ENCODE data around the gene RAB33B.

RAB33B gene

GRCh38 chr4:139470295-139470694, 16.4 kb downstream of the RAB33B start:
- peaks cover 28% of the 10 kb centered on the region for H3K36me3 Mint-ChIP-seq (ENCODE audit: low read depth)
- peaks cover 18% of the 10 kb centered on the region for H3K9me3 Mint-ChIP-seq
- H3K4me3 Mint-ChIP-seq: no peak overlapping the region
- no peaks in the 10 kb centered on the region for H3K27me3 Mint-ChIP-seq
- H3K4me1 Mint-ChIP-seq (ENCODE audit: low read depth): peaks cover 26% of the 10 kb centered on the region
- no peak overlapping the region for H3K27ac Mint-ChIP-seq
- intact Hi-C loops (cut with micrococcal nuclease): no loop called here

DNA sequence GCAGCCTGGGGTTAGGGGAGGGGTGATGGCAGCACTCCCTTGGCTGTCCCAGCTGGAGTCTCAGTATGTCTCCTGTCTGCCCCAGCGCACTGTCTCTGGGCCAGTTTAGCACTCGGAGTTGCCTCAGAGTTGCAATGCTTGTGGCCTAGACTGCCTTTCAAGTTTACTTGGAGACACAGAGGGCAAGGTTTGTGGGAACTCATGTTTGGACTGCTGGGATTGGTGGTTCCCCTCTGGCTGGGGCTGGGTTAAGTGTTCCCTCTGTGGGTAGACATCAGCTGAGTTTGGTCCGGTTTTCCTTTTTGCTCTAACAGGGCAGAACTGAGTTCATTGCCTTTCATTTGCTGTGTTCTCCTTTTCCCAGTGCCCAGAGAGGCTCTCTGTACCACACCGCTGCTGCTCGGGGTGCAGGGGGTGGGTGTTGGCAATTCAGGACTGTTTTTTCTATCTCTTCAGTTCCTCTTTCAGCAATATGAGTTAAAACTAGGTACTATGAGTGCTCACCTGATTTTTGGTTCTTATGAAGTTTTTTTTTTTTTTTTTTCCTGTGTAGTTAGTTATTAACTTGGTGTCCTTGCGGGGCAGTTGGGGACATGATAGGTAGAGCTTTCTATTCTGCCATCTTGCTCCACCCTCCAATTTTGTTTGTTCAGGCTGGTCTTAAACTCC, 17.2 kb downstream of the RAB33B start:
- H3K27me3 Mint-ChIP-seq: no peaks in the 10 kb centered on the region
- peaks cover 28% of the 10 kb centered on the region for H3K36me3 Mint-ChIP-seq (ENCODE audit: low read depth)
- H3K4me3 Mint-ChIP-seq: no peak overlapping the region
- H3K4me1 Mint-ChIP-seq (ENCODE audit: low read depth): peaks cover 26% of the 10 kb centered on the region
- H3K9me3 Mint-ChIP-seq: peaks cover 18% of the 10 kb centered on the region
- no peak overlapping the region for H3K27ac Mint-ChIP-seq
- intact Hi-C loops (cut with micrococcal nuclease): no loop called here

DNA sequence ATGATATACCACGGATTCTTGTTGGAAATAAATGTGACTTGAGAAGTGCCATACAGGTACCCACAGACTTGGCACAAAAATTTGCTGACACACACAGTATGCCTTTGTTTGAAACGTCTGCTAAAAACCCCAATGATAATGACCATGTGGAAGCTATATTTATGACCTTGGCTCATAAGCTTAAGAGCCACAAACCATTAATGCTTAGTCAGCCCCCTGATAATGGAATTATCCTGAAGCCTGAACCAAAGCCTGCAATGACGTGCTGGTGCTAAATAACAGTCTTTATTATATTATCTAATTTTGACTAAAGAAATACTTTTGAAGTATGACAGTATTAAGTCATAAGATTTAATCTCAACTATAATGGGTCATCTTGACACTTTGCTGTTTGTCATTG, 18.9 kb downstream of the RAB33B start:
- H3K9me3 Mint-ChIP-seq: peaks cover 17% of the 10 kb centered on the region
- H3K4me1 Mint-ChIP-seq (ENCODE audit: low read depth): peaks cover 26% of the 10 kb centered on the region
- no peak overlapping the region for H3K27ac Mint-ChIP-seq
- intact Hi-C loops (cut with micrococcal nuclease): no loop called here
- H3K4me3 Mint-ChIP-seq: no peak overlapping the region
- H3K36me3 Mint-ChIP-seq (ENCODE audit: low read depth): peaks cover 25% of the 10 kb centered on the region
- no peaks in the 10 kb centered on the region for H3K27me3 Mint-ChIP-seq

DNA sequence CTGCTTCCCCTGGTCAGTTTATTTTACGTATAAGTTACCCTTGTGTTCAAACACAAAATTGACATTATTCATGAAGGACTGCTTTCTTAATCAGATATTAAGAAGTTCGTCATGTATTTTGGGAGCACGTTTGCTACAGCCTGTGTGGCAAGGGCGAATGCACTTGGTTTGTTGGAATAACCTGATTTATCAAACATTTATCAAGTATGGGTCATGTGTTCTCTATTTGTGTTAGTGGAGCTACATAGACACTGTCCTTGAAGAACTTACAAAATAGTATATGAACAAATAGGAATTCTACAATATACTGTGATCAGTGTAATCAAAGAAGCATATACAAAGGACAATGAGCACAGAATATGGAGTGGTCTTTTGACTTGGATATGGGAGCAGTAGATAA, 22.4 kb downstream of the RAB33B start:
- no peak overlapping the region for H3K27ac Mint-ChIP-seq
- H3K9me3 Mint-ChIP-seq: no peaks in the 10 kb centered on the region
- no peak overlapping the region for H3K4me3 Mint-ChIP-seq

DNA sequence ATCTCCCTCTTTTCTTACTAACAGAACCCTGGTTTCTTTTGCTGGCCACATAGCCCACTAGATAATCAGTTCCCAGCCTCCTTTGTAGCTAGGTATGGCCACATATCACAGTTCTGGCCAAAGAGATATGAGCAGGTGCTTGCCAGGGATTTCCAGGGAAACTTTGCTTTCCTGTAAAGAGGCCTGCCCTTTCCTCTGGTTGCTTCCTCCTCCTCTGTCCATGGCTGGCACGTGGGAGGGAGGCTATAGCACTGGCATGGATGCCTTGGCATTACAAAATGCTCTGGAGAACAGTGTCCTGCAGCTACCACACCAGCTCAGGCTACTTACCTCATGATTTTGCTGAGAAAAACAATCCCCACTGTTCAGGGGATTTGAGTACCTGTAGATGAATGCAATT, 27.5 kb downstream of the RAB33B start:
- peaks cover 9% of the 10 kb centered on the region for H3K4me1 Mint-ChIP-seq (ENCODE audit: low read depth)
- no peak overlapping the region for H3K27ac Mint-ChIP-seq
- no peak overlapping the region for H3K4me3 Mint-ChIP-seq
- H3K9me3 Mint-ChIP-seq: no peaks in the 10 kb centered on the region
- no peaks in the 10 kb centered on the region for H3K36me3 Mint-ChIP-seq (ENCODE audit: low read depth)
- no peaks in the 10 kb centered on the region for H3K27me3 Mint-ChIP-seq
- intact Hi-C loops (cut with micrococcal nuclease): no loop called here

More for the DNA sequence above, 22.4 kb downstream of the RAB33B start:
- Mint-ChIP-seq H3K4me1 (ENCODE audit: low read depth) (peaks cover 1% of the 10 kb centered on the region), H3K27me3 (no peaks in the 10 kb centered on the region), H3K36me3 (ENCODE audit: low read depth) (peaks cover 12% of the 10 kb centered on the region)
- intact Hi-C loops (cut with micrococcal nuclease): no loop called here

- peaks cover 9% of the 10 kb centered on the region for H3K4me1 Mint-ChIP-seq (ENCODE audit: low read depth)
- H3K27ac Mint-ChIP-seq: no peak overlapping the region
- no peak overlapping the region for H3K4me3 Mint-ChIP-seq
- no peaks in the 10 kb centered on the region for H3K27me3 Mint-ChIP-seq
- H3K36me3 Mint-ChIP-seq (ENCODE audit: low read depth): no peaks in the 10 kb centered on the region
- intact Hi-C loops (cut with micrococcal nuclease): no loop called here
- no peaks in the 10 kb centered on the region for H3K9me3 Mint-ChIP-seq
Measured at GRCh38 chr4:139483000-139483399, 29.1 kb downstream of the RAB33B start.

DNA sequence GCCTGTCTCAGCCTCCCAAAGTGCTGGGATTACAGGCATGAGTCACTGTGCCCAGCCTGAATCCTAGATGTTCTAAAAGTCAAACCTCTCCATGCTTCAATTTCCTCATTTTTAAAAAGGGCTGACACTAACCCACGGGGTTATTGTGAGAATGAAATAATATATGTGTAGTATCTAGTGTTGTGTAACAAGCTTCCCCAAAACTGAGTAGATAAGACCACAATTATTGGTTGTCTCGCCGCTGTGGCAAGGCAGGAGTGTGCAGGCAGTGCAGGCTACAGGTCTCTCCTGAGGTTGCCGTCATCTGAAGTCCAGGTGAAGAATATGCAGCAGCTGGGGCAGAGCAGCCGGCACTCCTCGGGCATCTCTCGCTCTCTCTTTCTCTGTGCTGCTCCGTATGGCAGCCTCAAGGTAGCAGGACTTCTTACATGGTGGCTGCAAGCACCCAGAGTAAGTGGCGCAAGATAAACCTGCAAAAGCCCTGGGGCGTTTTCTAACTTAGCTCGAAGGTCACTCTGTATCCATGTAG, 30.9 kb downstream of the RAB33B start:
- Mint-ChIP-seq H3K27me3 (no peaks in the 10 kb centered on the region), H3K9me3 (no peaks in the 10 kb centered on the region), H3K36me3 (ENCODE audit: low read depth) (no peaks in the 10 kb centered on the region), H3K27ac (no peak overlapping the region), H3K4me3 (no peak overlapping the region), H3K4me1 (ENCODE audit: low read depth) (peaks cover 9% of the 10 kb centered on the region)
- intact Hi-C loops (cut with micrococcal nuclease): no loop called here

- Mint-ChIP-seq H3K36me3 (ENCODE audit: low read depth) (no peaks in the 10 kb centered on the region), H3K27me3 (no peaks in the 10 kb centered on the region), H3K4me1 (ENCODE audit: low read depth) (peaks cover 8% of the 10 kb centered on the region), H3K27ac (no peak overlapping the region), H3K9me3 (no peaks in the 10 kb centered on the region), H3K4me3 (no peak overlapping the region)
- intact Hi-C loops (cut with micrococcal nuclease): no loop called here
Measured at GRCh38 chr4:139488442-139488841, 34.5 kb downstream of the RAB33B start.

GRCh38 chr4:139489638-139490037, 35.7 kb downstream of the RAB33B start:
- no peak overlapping the region for H3K27ac Mint-ChIP-seq
- no peaks in the 10 kb centered on the region for H3K9me3 Mint-ChIP-seq
- no peak overlapping the region for H3K4me3 Mint-ChIP-seq
- intact Hi-C loops (cut with micrococcal nuclease): no loop called here
- H3K36me3 Mint-ChIP-seq (ENCODE audit: low read depth): no peaks in the 10 kb centered on the region
- no peaks in the 10 kb centered on the region for H3K27me3 Mint-ChIP-seq
- H3K4me1 Mint-ChIP-seq (ENCODE audit: low read depth): no peaks in the 10 kb centered on the region

DNA sequence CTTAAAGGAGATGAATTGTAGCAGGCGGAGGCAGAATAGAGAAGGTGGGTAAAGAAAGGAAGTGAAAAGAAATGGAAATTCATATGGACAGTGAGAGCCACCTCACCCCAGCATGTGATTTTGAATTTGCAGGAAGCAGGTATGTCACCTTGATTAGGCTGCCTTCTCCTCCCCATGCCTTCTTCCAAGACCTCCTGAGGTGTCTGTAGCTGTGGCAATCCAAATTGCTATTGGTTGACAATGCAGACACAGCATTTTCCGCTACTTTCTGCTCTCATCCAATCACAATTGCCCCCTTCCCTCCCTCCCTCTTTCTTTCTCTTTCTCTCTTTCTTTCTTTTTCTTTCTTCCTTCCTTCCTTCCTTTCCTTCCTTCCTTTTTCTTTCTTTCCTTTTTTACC, 38.5 kb downstream of the RAB33B start:
- no peak overlapping the region for H3K27ac Mint-ChIP-seq
- intact Hi-C loops (cut with micrococcal nuclease): no loop called here
- H3K36me3 Mint-ChIP-seq (ENCODE audit: low read depth): no peaks in the 10 kb centered on the region
- no peaks in the 10 kb centered on the region for H3K4me1 Mint-ChIP-seq (ENCODE audit: low read depth)
- no peaks in the 10 kb centered on the region for H3K27me3 Mint-ChIP-seq
- no peak overlapping the region for H3K4me3 Mint-ChIP-seq
- H3K9me3 Mint-ChIP-seq: no peaks in the 10 kb centered on the region

DNA sequence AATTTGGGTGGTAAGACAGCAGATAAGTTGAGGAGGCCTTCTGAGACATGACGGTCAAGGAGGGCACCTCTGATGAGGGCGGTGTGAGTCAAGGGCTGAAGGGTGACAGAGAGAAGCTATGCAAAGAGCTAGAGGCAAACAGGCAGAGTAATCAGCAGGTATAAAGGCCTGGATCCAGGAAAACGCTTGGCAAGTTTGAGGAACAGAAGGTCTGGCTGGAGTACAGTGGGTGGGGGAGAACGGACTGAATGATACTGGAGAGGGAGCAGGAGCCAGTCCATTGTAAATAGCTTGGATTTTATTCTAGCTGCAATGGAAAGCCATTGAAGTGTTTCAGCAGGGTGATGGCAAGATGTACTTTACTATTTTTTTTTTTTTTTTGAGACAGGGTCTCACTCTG, 39.3 kb downstream of the RAB33B start:
- intact Hi-C loops (cut with micrococcal nuclease): no loop called here
- H3K4me3 Mint-ChIP-seq: no peak overlapping the region
- H3K27me3 Mint-ChIP-seq: no peaks in the 10 kb centered on the region
- H3K4me1 Mint-ChIP-seq (ENCODE audit: low read depth): peaks cover 2% of the 10 kb centered on the region
- no peak overlapping the region for H3K27ac Mint-ChIP-seq
- H3K9me3 Mint-ChIP-seq: no peaks in the 10 kb centered on the region
- no peaks in the 10 kb centered on the region for H3K36me3 Mint-ChIP-seq (ENCODE audit: low read depth)

GRCh38 chr4:139499186-139499585, 45.3 kb downstream of the RAB33B start:
- no peak overlapping the region for H3K27ac Mint-ChIP-seq
- H3K9me3 Mint-ChIP-seq: no peaks in the 10 kb centered on the region
- no peaks in the 10 kb centered on the region for H3K36me3 Mint-ChIP-seq (ENCODE audit: low read depth)
- no peaks in the 10 kb centered on the region for H3K27me3 Mint-ChIP-seq
- H3K4me1 Mint-ChIP-seq (ENCODE audit: low read depth): peaks cover 19% of the 10 kb centered on the region
- no peak overlapping the region for H3K4me3 Mint-ChIP-seq
- intact Hi-C loops (cut with micrococcal nuclease): loop anchor here (5.0 kb wide), 1 partner anchor 153 kb away; no protein-coding TSS in a partner anchor

DNA sequence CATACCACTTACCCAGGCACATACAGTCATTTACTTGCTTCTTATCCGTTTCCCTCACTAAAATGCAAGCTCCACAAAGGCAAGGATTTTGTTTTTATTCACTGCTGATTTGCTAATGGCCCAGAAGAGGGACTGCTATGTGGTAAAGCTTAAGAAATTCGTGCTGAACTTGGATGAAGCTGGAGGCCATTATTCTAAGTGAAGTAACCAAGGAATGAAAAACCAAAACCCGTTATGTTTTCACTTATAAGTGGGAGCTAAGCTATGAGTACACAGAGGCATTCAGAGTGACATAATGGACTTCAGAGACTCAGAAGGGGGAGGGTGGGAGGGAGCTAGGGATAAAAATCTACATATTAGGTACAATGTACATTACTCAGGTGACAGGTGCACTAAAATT, 47.2 kb downstream of the RAB33B start:
- H3K36me3 Mint-ChIP-seq (ENCODE audit: low read depth): peaks cover 7% of the 10 kb centered on the region
- H3K27ac Mint-ChIP-seq: no peak overlapping the region
- no peaks in the 10 kb centered on the region for H3K27me3 Mint-ChIP-seq
- intact Hi-C loops (cut with micrococcal nuclease): no loop called here
- no peak overlapping the region for H3K4me3 Mint-ChIP-seq
- no peaks in the 10 kb centered on the region for H3K9me3 Mint-ChIP-seq
- H3K4me1 Mint-ChIP-seq (ENCODE audit: low read depth): peaks cover 19% of the 10 kb centered on the region

DNA sequence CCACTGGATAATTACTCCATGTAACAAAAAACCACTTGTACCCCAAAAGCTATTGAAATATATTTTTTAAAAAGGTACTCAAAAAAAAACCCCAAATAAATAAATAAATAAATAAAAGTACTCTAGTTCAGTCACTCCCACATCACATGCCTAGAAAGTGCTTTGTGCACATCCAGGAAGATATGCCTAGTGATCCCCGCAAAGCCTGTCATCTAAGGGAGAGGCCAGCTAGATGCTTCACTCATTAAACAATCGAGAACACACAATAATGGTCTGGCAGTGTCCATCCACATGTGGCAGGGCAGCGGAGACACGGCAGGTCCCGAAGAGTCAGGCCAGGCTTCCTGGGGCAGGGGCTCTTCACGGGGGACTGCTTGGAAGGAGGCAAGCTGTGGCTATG, 47.6 kb downstream of the RAB33B start:
- Mint-ChIP-seq H3K27me3 (no peaks in the 10 kb centered on the region), H3K9me3 (no peaks in the 10 kb centered on the region), H3K4me1 (ENCODE audit: low read depth) (peaks cover 19% of the 10 kb centered on the region), H3K4me3 (no peak overlapping the region), H3K36me3 (ENCODE audit: low read depth) (peaks cover 11% of the 10 kb centered on the region), H3K27ac (no peak overlapping the region)
- intact Hi-C loops (cut with micrococcal nuclease): no loop called here

Measured in dendritic cell treated with granulocyte-macrophage colony-stimulating factor and Interleukin-4, amounts not matched to agents 40 ng/mL and 50 ng/mL, for 4 days (primary cell).